Measurements from ENCODE around the gene CEP89. TPM values are rescaled to one million over a fixed set of nuclear protein-coding genes. Genes with fewer than 3 reads are reported as not detected.
"Not testable (repeated sequence)": the region's sequence is repeated elsewhere in the genome, so short reads cannot be mapped to it uniquely, and the experiment has no call there.

Gene CEP89
- total RNA-seq, 1 experiment from 2014 or later: 11.3 TPM

- no peak for DNase-seq (ENCODE audit: low read depth)
Measured at GRCh38 chr19:32969549-32969948, 2.2 kb downstream of the CEP89 start.

GRCh38 chr19:32966750-32967149 lies 5.0 kb downstream of the CEP89 start:
- no peak for DNase-seq (ENCODE audit: low read depth)

GRCh38 chr19:32945260-32945659 lies 26.5 kb downstream of the CEP89 start:
- no peak for DNase-seq (ENCODE audit: low read depth)

GRCh38 chr19:32941273-32941672 lies 30.5 kb downstream of the CEP89 start:
- DNase-seq (ENCODE audit: low read depth): not testable (repeated sequence)

- no peak for DNase-seq (ENCODE audit: low read depth)
Measured at GRCh38 chr19:32936065-32936464, 35.7 kb downstream of the CEP89 start.

- DNase-seq (ENCODE audit: low read depth): no peak
Measured at GRCh38 chr19:32935629-32936028, 36.1 kb downstream of the CEP89 start.

- no peak for DNase-seq (ENCODE audit: low read depth)
Measured at GRCh38 chr19:32933571-32933970, 38.2 kb downstream of the CEP89 start.

- no peak for DNase-seq (ENCODE audit: low read depth)
Measured at GRCh38 chr19:32930567-32930966, 41.2 kb downstream of the CEP89 start.

- no peak for DNase-seq (ENCODE audit: low read depth)
Measured at GRCh38 chr19:32928806-32929205, 43.0 kb downstream of the CEP89 start.

GRCh38 chr19:32924200-32924599 lies 47.6 kb downstream of the CEP89 start:
- DNase-seq (ENCODE audit: low read depth): peak; percentile 18

GRCh38 chr19:32921624-32922023 lies 50.1 kb downstream of the CEP89 start:
- DNase-seq (ENCODE audit: low read depth): no peak

- DNase-seq (ENCODE audit: low read depth): no peak
Measured at GRCh38 chr19:32919365-32919764, 52.4 kb downstream of the CEP89 start.

- DNase-seq (ENCODE audit: low read depth): no peak
Measured at GRCh38 chr19:32917616-32917996, 54.2 kb downstream of the CEP89 start.

- no peak for DNase-seq (ENCODE audit: low read depth)
Measured at GRCh38 chr19:32916969-32917615, 54.7 kb downstream of the CEP89 start.

GRCh38 chr19:32914879-32915660 lies 56.7 kb downstream of the CEP89 start:
- DNase-seq (ENCODE audit: low read depth): no peak

GRCh38 chr19:32911467-32911866 lies 60.3 kb downstream of the CEP89 start:
- no peak for DNase-seq (ENCODE audit: low read depth)

GRCh38 chr19:32910874-32911273 lies 60.9 kb downstream of the CEP89 start:
- DNase-seq (ENCODE audit: low read depth): no peak

- no peak for DNase-seq (ENCODE audit: low read depth)
Measured at GRCh38 chr19:32910094-32910493, 61.7 kb downstream of the CEP89 start.

- no peak for DNase-seq (ENCODE audit: low read depth)
Measured at GRCh38 chr19:32909257-32909656, 62.5 kb downstream of the CEP89 start.

GRCh38 chr19:32908641-32909190 lies 63.0 kb downstream of the CEP89 start:
- DNase-seq (ENCODE audit: low read depth): no peak

- no peak for DNase-seq (ENCODE audit: low read depth)
Measured at GRCh38 chr19:32902448-32902847, 69.3 kb downstream of the CEP89 start.

GRCh38 chr19:32901504-32902161 lies 70.1 kb downstream of the CEP89 start:
- DNase-seq (ENCODE audit: low read depth): peak; percentile 13
